HUES64 (cell line): ENCODE data around the gene KAZN.

ENCODE experiments used
- H3K27ac ChIP-seq: 2 replicates; pipeline ENCODE4 v1.7.0; 2013; ENCODE audit warnings: low read depth, low read length, inconsistent platforms
- H3K27me3 ChIP-seq: 2 replicates; pipeline ENCODE4 v1.6.1; 2013; ENCODE audit warnings: mild to moderate bottlenecking, low read length; ENCODE audit not compliant: insufficient read depth
- H3K36me3 ChIP-seq: 2 replicates; pipeline ENCODE4 v1.6.1; 2013; ENCODE audit warnings: mild to moderate bottlenecking, low read length; ENCODE audit not compliant: insufficient read depth
- H3K4me1 ChIP-seq: 2 replicates; pipeline ENCODE4 v1.6.1; 2013; ENCODE audit warnings: mild to moderate bottlenecking, low read length, moderate library complexity; ENCODE audit not compliant: insufficient read depth
- H3K4me3 ChIP-seq: 2 replicates; pipeline ENCODE4 v1.5.1; 2013; ENCODE audit warnings: mild to moderate bottlenecking, low read length, moderate library complexity
- H3K9ac ChIP-seq: 2 replicates; pipeline ENCODE4 v1.6.1; 2013; ENCODE audit warnings: mild to moderate bottlenecking, low read depth, low read length
- H3K9me3 ChIP-seq: 2 replicates; pipeline ENCODE4 v1.6.1; 2013; ENCODE audit warnings: low read depth, low read length; ENCODE audit not compliant: insufficient read depth
- WGBS: fragments of 150-250, 120-280 bp; methylation state at CpG from one replicate; pipeline ENCODE4 v1.1.7; 2013; ENCODE audit warnings: missing lambda C conversion rate; 5-methylcytosine and 5-hydroxymethylcytosine counted together

Gene KAZN

GRCh38 chr1:14647777-14648176 lies 49.3 kb downstream of the KAZN start:
- peaks cover 7% of the 10 kb centered on the region; the same call in 1 of the 2 replicates for H3K9me3 ChIP-seq
- H3K4me1 ChIP-seq: no peaks in the 10 kb centered on the region
- no peak overlapping the region for H3K9ac ChIP-seq
- H3K4me3 ChIP-seq: no peak overlapping the region
- WGBS: 82% methylated on average over 2 of the region's 3 CpGs
- H3K36me3 ChIP-seq: no peaks in the 10 kb centered on the region
- no peaks in the 10 kb centered on the region for H3K27me3 ChIP-seq
- no peak overlapping the region for H3K27ac ChIP-seq

- no peak overlapping the region for H3K27ac ChIP-seq
- no peak overlapping the region for H3K9ac ChIP-seq
- no peaks in the 10 kb centered on the region for H3K4me1 ChIP-seq
- no peaks in the 10 kb centered on the region for H3K36me3 ChIP-seq
- H3K27me3 ChIP-seq: no peaks in the 10 kb centered on the region
- H3K4me3 ChIP-seq: no peak overlapping the region
- 82% methylated on average over 3 of the region's 3 CpGs for WGBS
- peaks cover 7% of the 10 kb centered on the region; the same call in 1 of the 2 replicates for H3K9me3 ChIP-seq
Observed at GRCh38 chr1:14648391-14648790, 49.9 kb downstream of the KAZN start.

DNA sequence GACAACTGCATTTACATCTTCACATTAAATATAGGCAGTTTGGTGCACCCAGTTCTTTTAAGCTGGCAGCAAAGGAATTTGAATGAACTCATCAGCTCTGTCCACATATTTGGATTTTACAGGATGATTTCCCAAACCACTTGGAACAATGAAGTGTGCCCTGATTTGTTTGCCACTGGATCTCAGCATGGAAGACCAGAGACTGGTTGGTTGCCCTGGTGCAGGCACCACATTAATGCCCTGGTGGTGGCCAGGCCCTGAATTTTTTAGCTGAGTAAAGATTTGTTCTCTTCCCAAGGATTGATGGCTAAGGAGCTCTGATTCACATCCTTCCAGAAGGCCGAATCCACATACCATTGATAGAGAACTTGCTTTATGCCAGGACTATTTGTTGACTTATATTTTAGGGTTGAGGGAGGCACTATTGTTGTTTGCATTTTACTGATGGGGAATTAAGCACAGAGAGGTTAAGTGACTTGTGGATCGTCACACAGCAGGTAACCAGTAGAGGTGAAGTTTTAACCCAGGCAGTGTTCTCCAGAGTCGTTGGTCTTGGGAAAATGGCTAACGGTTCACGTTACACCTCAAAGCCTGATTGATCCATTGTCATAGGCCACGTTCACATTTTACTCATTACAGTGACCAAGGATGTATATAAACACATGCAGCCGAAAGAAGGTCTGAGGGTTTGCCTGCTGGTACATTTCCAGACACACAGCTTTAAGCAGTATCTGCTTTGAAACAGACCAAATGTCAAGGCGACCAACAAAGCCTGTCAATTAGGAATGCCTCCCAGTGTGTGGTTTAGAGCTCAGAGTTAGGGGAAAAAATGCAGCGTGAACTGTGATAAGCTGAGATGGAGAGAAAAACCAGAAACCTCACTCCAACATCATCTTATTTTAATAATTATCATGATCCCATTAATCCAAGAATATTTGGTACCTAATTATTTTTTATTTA lies 50.7 kb downstream of the KAZN start:
- Histone ChIP-seq H3K9me3 (peaks cover 7% of the 10 kb centered on the region; the same call in 1 of the 2 replicates), H3K27me3 (no peaks in the 10 kb centered on the region), H3K4me3 (no peak overlapping the region), H3K9ac (no peak overlapping the region), H3K4me1 (no peaks in the 10 kb centered on the region), H3K27ac (no peak overlapping the region), H3K36me3 (no peaks in the 10 kb centered on the region)
- WGBS: 82% methylated on average over 8 of the region's 9 CpGs

- H3K27me3 ChIP-seq: no peaks in the 10 kb centered on the region
- no peaks in the 10 kb centered on the region for H3K36me3 ChIP-seq
- no peak overlapping the region for H3K9ac ChIP-seq
- no peak overlapping the region for H3K27ac ChIP-seq
- WGBS: 98% methylated on average over 1 of the region's 1 CpG
- no peaks in the 10 kb centered on the region for H3K4me1 ChIP-seq
- H3K4me3 ChIP-seq: no peak overlapping the region
- peaks cover 5% of the 10 kb centered on the region; the same call in 1 of the 2 replicates for H3K9me3 ChIP-seq
Observed at GRCh38 chr1:14649976-14650375, 51.5 kb downstream of the KAZN start.

DNA sequence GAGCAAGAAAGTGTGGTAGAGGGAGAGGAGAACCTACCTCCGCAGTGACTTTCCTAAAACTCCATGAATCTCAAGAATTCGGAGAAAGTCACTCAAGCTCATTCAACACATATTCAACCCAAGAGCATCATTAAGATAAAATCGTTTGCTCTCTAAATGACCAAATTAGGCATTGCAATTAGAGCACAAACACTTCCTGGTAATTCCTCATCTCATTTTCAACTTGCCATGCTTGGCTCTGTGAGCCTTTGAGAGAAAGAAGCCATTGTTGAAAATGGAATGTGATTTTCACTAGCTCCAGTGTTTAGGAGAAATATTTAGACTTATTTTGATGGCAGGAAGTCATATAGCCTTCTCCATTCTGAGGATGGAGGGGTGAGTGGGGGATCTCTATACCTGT lies 52.5 kb downstream of the KAZN start:
- Histone ChIP-seq H3K4me3 (no peak overlapping the region), H3K27me3 (no peaks in the 10 kb centered on the region), H3K27ac (no peak overlapping the region), H3K9me3 (no peaks in the 10 kb centered on the region), H3K4me1 (no peaks in the 10 kb centered on the region), H3K9ac (no peak overlapping the region), H3K36me3 (no peaks in the 10 kb centered on the region)
- 81% methylated on average over 3 of the region's 3 CpGs for WGBS

GRCh38 chr1:14652840-14653239 lies 54.4 kb downstream of the KAZN start:
- Histone ChIP-seq H3K36me3 (no peaks in the 10 kb centered on the region), H3K4me3 (no peak overlapping the region), H3K9me3 (no peaks in the 10 kb centered on the region), H3K9ac (no peak overlapping the region), H3K27me3 (no peaks in the 10 kb centered on the region), H3K4me1 (no peaks in the 10 kb centered on the region), H3K27ac (no peak overlapping the region)
- WGBS: 91% methylated on average over 3 of the region's 3 CpGs

GRCh38 chr1:14653461-14653960 lies 55.0 kb downstream of the KAZN start:
- 97% methylated on average over 8 of the region's 8 CpGs for WGBS
- Histone ChIP-seq H3K27me3 (no peaks in the 10 kb centered on the region), H3K9me3 (no peaks in the 10 kb centered on the region), H3K4me1 (0 out of 2 replicates have a peak, but pooled peaks cover 4% of the 10 kb centered on the region), H3K36me3 (no peaks in the 10 kb centered on the region), H3K4me3 (no peak overlapping the region), H3K27ac (no peak overlapping the region), H3K9ac (no peak overlapping the region)

DNA sequence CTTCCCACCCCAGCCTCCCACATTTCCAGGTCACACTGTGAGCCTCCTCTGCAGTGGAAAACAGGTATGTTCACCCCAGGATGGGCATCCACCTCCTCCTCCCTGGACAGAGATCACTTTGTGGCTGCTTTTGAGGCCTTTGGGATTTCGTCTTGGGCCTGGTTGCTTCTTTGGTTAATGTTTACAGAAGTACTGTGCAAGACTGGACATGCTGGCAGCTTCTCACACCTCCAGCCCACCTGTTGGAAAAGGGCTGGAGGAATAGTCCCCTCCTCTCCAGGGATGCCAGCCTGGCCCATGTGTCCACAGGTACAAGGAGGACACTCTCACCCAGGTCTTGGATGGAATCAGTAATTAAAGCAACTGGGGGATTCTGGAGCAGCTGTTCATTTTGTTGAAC lies 56.1 kb downstream of the KAZN start:
- 92% methylated on average over 1 of the region's 1 CpG for WGBS
- no peaks in the 10 kb centered on the region for H3K9me3 ChIP-seq
- H3K27ac ChIP-seq: no peak overlapping the region
- no peaks in the 10 kb centered on the region for H3K36me3 ChIP-seq
- no peaks in the 10 kb centered on the region for H3K27me3 ChIP-seq
- H3K4me1 ChIP-seq: peaks cover 8% of the 10 kb centered on the region
- no peak overlapping the region for H3K4me3 ChIP-seq
- no peak overlapping the region for H3K9ac ChIP-seq

- Histone ChIP-seq H3K4me3 (no peak overlapping the region), H3K9ac (no peak overlapping the region)
- WGBS: 93% methylated on average over 7 of the region's 7 CpGs
Observed at GRCh38 chr1:14655385-14655784, 56.9 kb downstream of the KAZN start.

GRCh38 chr1:14656384-14656937 lies 58.0 kb downstream of the KAZN start:
- no peaks in the 10 kb centered on the region for H3K9me3 ChIP-seq
- no peak overlapping the region for H3K9ac ChIP-seq
- H3K4me3 ChIP-seq: no peak overlapping the region
- 86% methylated on average over 13 of the region's 13 CpGs for WGBS
- H3K27me3 ChIP-seq: no peaks in the 10 kb centered on the region
- no peaks in the 10 kb centered on the region for H3K36me3 ChIP-seq
- H3K27ac ChIP-seq: no peak overlapping the region
- H3K4me1 ChIP-seq: peaks cover 13% of the 10 kb centered on the region

More at GRCh38 chr1:14655385-14655784, 56.9 kb downstream of the KAZN start:
- Histone ChIP-seq H3K36me3 (no peaks in the 10 kb centered on the region), H3K4me1 (peaks cover 13% of the 10 kb centered on the region), H3K27me3 (no peaks in the 10 kb centered on the region), H3K9me3 (no peaks in the 10 kb centered on the region), H3K27ac (no peak overlapping the region)

- Histone ChIP-seq H3K4me1 (peaks cover 13% of the 10 kb centered on the region), H3K4me3 (no peak overlapping the region), H3K27me3 (no peaks in the 10 kb centered on the region), H3K9me3 (no peaks in the 10 kb centered on the region), H3K36me3 (no peaks in the 10 kb centered on the region), H3K9ac (no peak overlapping the region), H3K27ac (no peak overlapping the region)
- WGBS: 71% methylated on average over 6 of the region's 6 CpGs
Observed at GRCh38 chr1:14658642-14659041, 60.2 kb downstream of the KAZN start.
